ENCODE data around the gene LMAN1.

DNA sequence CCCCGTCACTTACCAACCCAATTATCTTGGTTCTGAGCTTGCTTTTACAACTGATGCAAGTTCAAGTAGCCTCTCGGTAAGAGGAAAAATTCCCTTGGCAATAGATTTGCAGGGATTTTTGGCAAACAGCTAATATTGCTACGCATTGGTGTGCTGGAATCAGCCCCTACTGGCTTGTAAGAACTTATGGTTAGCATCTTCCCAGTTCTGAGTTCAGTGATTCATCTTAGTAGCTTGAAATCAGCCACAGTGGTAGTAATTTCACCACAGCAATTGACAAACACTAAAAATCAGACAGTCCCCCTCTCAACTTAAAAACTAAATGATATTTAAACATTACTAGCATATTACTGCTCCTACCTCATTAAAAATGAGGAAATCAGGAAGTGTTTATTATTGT, 79.9 kb downstream of the LMAN1 start:
- TF ChIP-seq, protein P1, sequence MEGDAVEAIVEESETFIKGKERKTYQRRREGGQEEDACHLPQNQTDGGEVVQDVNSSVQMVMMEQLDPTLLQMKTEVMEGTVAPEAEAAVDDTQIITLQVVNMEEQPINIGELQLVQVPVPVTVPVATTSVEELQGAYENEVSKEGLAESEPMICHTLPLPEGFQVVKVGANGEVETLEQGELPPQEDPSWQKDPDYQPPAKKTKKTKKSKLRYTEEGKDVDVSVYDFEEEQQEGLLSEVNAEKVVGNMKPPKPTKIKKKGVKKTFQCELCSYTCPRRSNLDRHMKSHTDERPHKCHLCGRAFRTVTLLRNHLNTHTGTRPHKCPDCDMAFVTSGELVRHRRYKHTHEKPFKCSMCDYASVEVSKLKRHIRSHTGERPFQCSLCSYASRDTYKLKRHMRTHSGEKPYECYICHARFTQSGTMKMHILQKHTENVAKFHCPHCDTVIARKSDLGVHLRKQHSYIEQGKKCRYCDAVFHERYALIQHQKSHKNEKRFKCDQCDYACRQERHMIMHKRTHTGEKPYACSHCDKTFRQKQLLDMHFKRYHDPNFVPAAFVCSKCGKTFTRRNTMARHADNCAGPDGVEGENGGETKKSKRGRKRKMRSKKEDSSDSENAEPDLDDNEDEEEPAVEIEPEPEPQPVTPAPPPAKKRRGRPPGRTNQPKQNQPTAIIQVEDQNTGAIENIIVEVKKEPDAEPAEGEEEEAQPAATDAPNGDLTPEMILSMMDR (IDR thresholded peaks at IDR 0.05): no peak
- TF ChIP-seq POLR2A (IDR thresholded peaks at IDR 0.05): no peak

Measured in prostate gland (tissue), 2 donors.